A673 (cell line): Measurements from ENCODE around the gene MEOX1. TPM values are rescaled to one million over a fixed set of nuclear protein-coding genes. Genes with fewer than 3 reads are reported as not detected.

Source experiments
- BruUV-seq: library from RNA; stranded (reverse); fragments of 400-500 nt; replicated peaks from 2 replicates; lab custom pipeline; 2021; lab: Mats Ljungman, UMichigan
- CTCF ChIA-PET: fragments of 300-600 bp; sonication (Branson Sonifier 250); formaldehyde crosslinking; loops from one replicate; lab custom pipeline; 2022; ENCODE audit warnings: antibody characterized with exemption; lab: Charles Lee
- POLR2A ChIA-PET: fragments of 300-600 bp; sonication (Branson Sonifier 250); formaldehyde crosslinking; loops from one replicate; lab custom pipeline; 2022; ENCODE audit warnings: antibody characterized with exemption; ENCODE audit not compliant: low non-redundant PET; lab: Charles Lee
- DNase-seq: peaks from one replicate; pipeline ENCODE4 v3.0.0-alpha.2; 2015; ENCODE audit warnings: low spot score
- H3K27ac ChIP-seq: fragments of 200-600 bp; sonication (generic); 2 replicates; pipeline ENCODE4 v1.5.1; 2016; ENCODE audit warnings: mixed run types, low read depth, mild to moderate bottlenecking, mixed read lengths, antibody characterized with exemption, low read length; ENCODE audit not compliant: poor library complexity, severe bottlenecking
- H3K27me3 ChIP-seq: fragments of 200-600 bp; sonication (generic); replicated peaks from 2 replicates; pipeline ENCODE4 v1.6.1; 2017; ENCODE audit warnings: mixed run types, low read depth, mild to moderate bottlenecking, mixed read lengths, antibody characterized with exemption, low read length; ENCODE audit not compliant: insufficient read depth, poor library complexity
- H3K36me3 ChIP-seq: fragments of 200-600 bp; sonication (generic); 2 replicates; pipeline ENCODE4 v1.6.1; 2016; ENCODE audit warnings: mixed run types, mild to moderate bottlenecking, mixed read lengths, antibody characterized with exemption, low read length; ENCODE audit not compliant: insufficient read depth, poor library complexity, severe bottlenecking
- H3K4me1 ChIP-seq: fragments of 200-600 bp; sonication (generic); 2 replicates; pipeline ENCODE4 v1.6.1; 2017; ENCODE audit warnings: mixed run types, mild to moderate bottlenecking, mixed read lengths, antibody characterized with exemption, low read length; ENCODE audit not compliant: insufficient read depth, poor library complexity, severe bottlenecking
- H3K4me3 ChIP-seq: fragments of 200-600 bp; sonication (generic); 2 replicates; pipeline ENCODE4 v1.5.1; 2016; ENCODE audit warnings: low read depth, mixed run types, mild to moderate bottlenecking, mixed read lengths, low read length; ENCODE audit not compliant: poor library complexity, severe bottlenecking
- H3K9me3 ChIP-seq: fragments of 200-600 bp; sonication (generic); 2 replicates; pipeline ENCODE4 v1.6.1; 2016; ENCODE audit warnings: mixed run types, low read depth, mild to moderate bottlenecking, mixed read lengths, antibody characterized with exemption, low read length; ENCODE audit not compliant: poor library complexity, severe bottlenecking
- EZH2 ChIP-seq: fragments of 200-600 bp; sonication (generic); IDR thresholded peaks from 2 replicates; pipeline ENCODE4 v1.6.1; 2017; ENCODE audit warnings: borderline replicate concordance, low read depth, mild to moderate bottlenecking, mixed read lengths, antibody characterized with exemption, low read length; ENCODE audit not compliant: poor library complexity, severe bottlenecking
- intact Hi-C: fragments of 100-400 bp; cut with micrococcal nuclease; formaldehyde crosslinking; loops from one replicate; pipeline ENCODE4 v1.10.0; 2022; ENCODE audit not compliant: unreplicated experiment
- total RNA-seq: library from RNA; stranded (reverse); gene quantifications from 2 replicates; pipeline ENCODE4 v1.2.3, GENCODE V29; 2021
- TF ChIP-seq, protein P1 (sequence below): fragments of 300-800, 200-600 bp; sonication (generic); conservative IDR thresholded peaks from 2 replicates; pipeline ENCODE4 v1.5.1; 2017; ENCODE audit warnings: low read depth, mild to moderate bottlenecking, antibody characterized with exemption, low read length, moderate library complexity, mixed read lengths

MEOX1 gene
- total RNA-seq, 1 experiment from 2014 or later = 0.82 TPM

DNA sequence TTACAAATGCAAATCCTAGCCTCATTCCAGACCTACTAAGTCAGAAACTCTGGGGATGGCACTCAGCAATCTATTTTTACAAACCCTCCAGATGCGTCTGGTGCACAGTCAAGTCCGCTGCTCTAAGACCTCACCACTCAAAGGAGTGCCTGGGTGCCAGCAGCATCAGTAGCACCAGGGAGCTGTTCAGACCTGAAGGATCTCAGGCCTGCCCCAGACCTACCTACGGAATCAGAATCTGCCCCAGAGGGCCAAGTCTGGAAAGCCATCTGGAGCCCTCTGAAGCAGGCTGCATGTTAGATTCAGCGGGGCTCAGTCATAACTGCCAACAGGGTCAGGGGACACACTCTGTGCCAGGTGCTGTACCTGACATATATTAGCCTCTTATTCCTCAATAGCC, 17.6 kb downstream of the MEOX1 start:
- Histone ChIP-seq H3K4me1 (no peaks in the 10 kb centered on the region), H3K9me3 (no peaks in the 10 kb centered on the region), H3K4me3 (no peak overlapping the region), H3K27ac (no peak overlapping the region), H3K36me3 (no peaks in the 10 kb centered on the region), H3K27me3 (no peaks in the 10 kb centered on the region)
- no TSS peak for BruUV-seq
- POLR2A ChIA-PET = no interaction called here
- no peak for DNase-seq
- CTCF ChIA-PET = no interaction called here
- intact Hi-C loops = no loop called here
- TF ChIP-seq EZH2 = no peak
- TF ChIP-seq, protein P1, sequence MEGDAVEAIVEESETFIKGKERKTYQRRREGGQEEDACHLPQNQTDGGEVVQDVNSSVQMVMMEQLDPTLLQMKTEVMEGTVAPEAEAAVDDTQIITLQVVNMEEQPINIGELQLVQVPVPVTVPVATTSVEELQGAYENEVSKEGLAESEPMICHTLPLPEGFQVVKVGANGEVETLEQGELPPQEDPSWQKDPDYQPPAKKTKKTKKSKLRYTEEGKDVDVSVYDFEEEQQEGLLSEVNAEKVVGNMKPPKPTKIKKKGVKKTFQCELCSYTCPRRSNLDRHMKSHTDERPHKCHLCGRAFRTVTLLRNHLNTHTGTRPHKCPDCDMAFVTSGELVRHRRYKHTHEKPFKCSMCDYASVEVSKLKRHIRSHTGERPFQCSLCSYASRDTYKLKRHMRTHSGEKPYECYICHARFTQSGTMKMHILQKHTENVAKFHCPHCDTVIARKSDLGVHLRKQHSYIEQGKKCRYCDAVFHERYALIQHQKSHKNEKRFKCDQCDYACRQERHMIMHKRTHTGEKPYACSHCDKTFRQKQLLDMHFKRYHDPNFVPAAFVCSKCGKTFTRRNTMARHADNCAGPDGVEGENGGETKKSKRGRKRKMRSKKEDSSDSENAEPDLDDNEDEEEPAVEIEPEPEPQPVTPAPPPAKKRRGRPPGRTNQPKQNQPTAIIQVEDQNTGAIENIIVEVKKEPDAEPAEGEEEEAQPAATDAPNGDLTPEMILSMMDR = no peak

DNA sequence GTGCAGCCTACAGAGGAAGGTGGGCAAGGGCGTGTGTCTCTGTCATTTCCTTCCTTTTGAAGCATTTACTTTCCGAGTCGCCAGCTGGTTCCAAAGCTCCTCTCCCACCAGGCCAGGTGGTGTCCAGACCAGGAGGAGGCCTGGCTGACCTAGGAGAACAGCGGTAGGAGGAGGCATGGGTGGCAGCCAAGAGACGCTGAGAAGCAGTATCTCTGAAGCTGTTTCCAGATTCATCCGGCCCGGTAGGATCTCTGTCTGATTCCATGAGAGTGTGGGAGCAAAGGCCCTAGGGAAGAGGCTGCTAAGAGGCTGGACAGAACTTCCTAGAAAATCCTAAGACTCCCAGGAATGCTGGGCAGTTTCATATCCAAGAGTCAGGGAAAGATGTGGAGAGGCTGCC, 20.3 kb downstream of the MEOX1 start:
- CTCF ChIA-PET = no interaction called here
- POLR2A ChIA-PET = interaction anchor here (0.6 kb wide), 1 partner anchor 489 kb away, joined by 7 read pairs; no protein-coding TSS in a partner anchor
- BruUV-seq = no TSS peak
- no peak for TF ChIP-seq EZH2
- TF ChIP-seq, protein P1 = no peak
- Histone ChIP-seq H3K4me3 (no peak overlapping the region), H3K9me3 (no peaks in the 10 kb centered on the region), H3K27me3 (no peaks in the 10 kb centered on the region), H3K36me3 (no peaks in the 10 kb centered on the region), H3K27ac (no peak overlapping the region), H3K4me1 (no peaks in the 10 kb centered on the region)
- intact Hi-C loops = no loop called here
- no peak for DNase-seq

DNA sequence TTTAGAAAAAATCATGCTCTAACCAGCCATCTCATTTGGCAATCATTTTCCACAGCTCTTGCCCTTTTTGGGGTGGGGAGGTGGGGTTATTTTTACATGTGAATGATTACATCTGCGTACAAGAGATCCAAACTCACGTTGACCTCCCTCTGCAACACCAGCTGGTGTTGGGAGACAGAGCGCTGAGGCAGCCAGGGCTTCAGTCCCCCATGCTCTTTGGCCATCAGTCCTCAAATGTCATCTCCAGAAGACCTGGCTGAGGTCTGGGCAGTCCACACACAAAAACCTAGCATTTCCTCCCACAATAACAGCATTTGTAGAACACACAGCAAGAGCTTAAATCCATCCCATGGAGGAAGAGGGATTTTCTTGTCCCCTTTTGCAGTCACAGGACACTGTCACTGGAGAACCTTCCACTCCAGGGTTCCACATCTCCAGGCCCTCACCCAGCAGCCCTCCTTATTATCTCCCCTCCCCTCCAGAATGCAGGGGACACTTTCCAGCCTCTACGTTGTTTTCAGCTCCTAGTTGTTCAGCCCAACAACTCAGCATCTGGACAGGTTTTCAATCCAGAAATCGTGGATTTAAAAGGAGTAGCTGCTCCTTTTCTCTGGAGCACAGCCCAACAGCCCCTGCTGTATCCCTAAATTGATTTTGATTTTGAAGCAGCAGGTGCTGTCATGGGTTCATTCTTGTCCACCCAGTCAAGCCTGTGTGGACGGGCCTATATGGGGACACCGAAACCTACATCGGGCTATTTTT, 21.1 kb downstream of the MEOX1 start:
- H3K36me3 ChIP-seq = no peaks in the 10 kb centered on the region
- H3K4me1 ChIP-seq = no peaks in the 10 kb centered on the region
- no peak overlapping the region for H3K27ac ChIP-seq
- no peak for TF ChIP-seq EZH2
- TF ChIP-seq, protein P1 = no peak
- CTCF ChIA-PET = no interaction called here
- H3K9me3 ChIP-seq = no peaks in the 10 kb centered on the region
- DNase-seq = no peak
- BruUV-seq = no TSS peak
- H3K4me3 ChIP-seq = no peak overlapping the region
- no peaks in the 10 kb centered on the region for H3K27me3 ChIP-seq
- intact Hi-C loops = no loop called here
- POLR2A ChIA-PET = interaction anchor here (0.6 kb wide), 1 partner anchor 490 kb away, joined by 7 read pairs; no protein-coding TSS in a partner anchor
